KG1 (cell line): ENCODE measurements around the gene GABRD.

Experiments
- DNase-seq: peaks from one replicate; lab custom pipeline; 2025; lab: John Stamatoyannopoulos, UW

GABRD gene

DNA sequence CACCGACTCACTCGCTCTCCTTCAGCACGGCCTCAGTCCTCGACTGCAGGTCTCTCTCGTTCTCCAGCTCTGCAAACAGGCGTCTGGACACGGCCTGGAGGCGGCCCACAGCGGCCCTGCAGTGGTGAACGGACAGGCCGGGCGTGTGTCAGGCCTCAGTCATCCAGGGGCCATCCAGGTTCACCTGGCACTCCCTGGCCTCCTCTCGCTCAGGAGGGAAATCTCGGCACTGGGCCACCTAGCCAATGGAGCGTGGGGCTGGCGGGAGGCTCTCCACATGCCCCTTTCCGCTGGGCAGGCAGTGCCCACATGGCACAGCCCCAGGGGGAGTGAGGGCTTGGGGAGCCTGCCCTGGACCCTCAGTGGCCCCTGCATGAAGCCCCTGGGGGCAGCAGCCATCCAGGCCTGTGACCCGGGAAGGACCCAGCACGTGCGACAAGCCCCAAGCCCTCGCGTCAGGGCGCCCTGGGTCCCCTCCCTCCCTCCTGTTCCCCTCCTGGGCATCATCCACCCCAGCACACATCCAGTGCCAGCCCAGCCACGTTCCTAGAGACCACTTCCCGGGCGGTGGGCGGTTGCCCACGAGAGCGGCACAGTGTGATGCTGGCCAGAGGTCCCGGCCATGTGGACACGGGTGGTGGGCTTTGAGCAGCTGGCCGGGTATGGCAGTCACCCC lies 33.6 kb upstream of the GABRD start:
- DNase-seq: no peak

- DNase-seq: no peak
Observed at GRCh38 chr1:1986451-1987141, 32.5 kb upstream of the GABRD start.

DNA sequence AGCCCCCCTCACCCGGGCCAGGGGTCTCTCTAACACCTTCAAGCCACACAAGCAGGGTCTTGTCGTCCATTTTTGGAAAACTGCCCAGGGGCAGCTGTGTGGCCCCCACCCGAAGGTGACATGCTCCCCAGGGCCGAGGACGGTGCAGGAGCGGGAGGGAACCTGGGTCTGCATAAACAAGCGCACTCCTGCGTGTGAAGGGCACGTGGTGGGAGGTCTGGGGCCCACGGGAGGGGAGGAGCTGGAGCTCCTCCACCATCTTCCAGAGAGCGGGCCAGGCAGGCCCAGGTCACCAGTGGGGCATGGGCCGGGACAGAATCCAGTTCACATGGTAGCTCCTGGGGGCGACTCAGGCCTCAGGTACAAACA lies 32.0 kb upstream of the GABRD start:
- DNase-seq: no peak

- DNase-seq: no peak
Observed at GRCh38 chr1:1988061-1988945, 30.8 kb upstream of the GABRD start.

DNA sequence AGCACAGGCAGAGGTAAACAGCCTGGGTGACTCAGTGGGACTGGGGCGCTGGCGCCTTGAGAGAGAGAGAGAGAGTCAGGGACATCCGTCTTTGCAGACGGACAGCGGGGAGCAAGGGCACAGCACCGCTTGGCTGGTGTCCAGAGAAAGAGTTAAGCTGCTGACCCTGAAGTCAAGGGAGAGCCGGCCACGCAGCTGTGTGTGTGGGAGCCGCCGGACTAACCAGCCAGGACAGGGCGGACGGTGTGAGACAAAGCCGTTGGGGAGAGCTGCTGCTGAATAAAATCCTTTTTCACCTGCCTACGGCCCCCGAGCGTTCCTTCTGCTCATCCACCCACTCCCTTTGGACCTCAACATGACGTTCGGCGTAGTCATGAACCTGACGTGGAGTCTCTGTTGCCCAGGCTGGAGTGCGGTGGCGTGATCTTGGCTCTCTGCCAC lies 30.0 kb upstream of the GABRD start:
- DNase-seq: no peak

GRCh38 chr1:1989789-1990188 lies 29.4 kb upstream of the GABRD start:
- no peak for DNase-seq

GRCh38 chr1:1990222-1990621 lies 28.9 kb upstream of the GABRD start:
- no peak for DNase-seq

DNA sequence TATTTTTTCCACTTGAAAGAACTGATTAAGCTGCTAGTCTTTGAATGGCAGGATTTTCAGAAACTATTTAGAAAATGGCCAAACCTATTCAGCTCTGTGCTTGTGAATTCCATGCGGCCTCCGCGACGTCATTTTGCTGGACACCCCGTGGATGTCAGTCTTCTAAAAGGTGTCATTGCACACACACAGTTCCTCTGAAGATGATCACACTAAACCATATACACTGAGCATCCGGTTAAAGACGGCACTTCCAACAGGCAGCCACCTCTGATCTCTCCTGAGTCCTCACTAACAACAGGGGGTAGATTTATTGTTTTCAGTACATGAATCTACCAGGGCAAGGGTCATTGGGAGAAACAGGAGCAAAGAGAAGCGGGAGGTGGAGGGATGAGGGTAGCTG lies 24.6 kb upstream of the GABRD start:
- no peak for DNase-seq

- DNase-seq: peak; percentile 13
Observed at GRCh38 chr1:1996207-1996651, 22.9 kb upstream of the GABRD start.

DNA sequence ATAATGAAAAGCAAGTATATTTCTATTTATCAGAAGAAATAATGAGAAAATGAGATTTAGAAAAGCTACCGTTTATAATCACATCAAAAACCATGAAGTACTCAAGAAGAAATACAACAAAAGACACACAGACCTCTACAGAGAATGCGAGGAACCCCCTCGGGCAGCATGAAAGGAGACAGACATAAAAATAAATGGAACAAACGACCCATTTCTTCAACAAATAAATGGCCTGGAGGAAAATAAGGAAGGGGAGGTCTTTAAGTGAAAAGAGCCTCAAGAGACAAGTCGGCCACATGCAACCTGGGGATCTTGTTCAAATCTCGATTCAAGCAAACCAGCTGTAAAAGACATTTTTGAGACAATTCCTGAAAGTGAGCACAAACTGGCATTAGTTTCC lies 21.6 kb upstream of the GABRD start:
- DNase-seq: no peak

GRCh38 chr1:2000432-2000831 lies 18.7 kb upstream of the GABRD start:
- DNase-seq: no peak

DNA sequence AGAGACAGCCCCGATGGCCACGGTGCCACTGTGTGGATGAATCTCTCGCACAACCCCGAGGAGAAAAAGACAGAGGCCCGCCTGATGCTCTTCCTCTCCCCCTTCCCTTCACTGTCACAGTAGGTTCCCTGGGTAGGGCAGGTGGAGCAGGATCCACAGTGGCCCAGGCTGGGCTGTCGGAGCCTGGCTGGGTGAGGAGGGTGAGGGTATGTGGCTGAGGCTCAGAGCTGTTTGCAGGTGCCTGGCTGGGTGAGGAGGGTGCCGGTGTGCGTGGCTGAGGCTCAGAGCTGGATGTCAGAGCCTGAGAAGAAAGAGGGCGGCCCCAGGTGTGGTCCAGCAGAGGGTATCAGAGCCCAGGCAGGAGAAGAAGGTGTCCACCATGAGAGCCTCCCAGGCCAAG lies 18.3 kb upstream of the GABRD start:
- no peak for DNase-seq

- no peak for DNase-seq
Observed at GRCh38 chr1:2001773-2002411, 17.3 kb upstream of the GABRD start.

DNA sequence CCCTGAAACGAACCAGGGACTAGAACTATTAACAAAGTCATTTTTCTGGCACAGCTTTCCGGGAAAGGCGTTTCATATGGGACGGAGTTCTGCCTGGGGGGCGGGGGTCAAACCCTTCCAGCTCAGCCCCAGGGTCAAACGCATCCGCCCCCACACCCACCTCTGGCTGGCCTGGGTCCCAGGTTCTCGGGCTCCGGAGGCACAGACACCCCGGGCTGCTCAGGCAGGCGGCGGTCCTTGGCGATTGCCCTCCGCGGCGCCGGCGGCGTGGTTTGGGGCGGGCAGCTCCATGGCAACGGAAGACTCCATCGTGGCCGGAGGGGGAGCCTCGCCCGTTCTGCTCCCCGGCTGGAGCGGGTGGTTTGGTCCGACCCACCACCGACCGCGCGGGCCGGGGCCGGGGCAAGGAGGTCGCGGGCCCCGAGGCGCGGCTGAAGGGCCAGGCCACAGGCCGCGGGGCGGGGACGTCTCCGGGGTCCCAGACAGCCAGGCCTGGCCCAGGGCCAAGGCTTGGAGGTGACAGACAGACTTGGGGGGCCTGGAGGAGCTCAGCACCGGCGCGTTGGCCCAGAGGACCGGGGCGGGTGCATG lies 15.5 kb upstream of the GABRD start, which contains the start of gene CFAP74:
Gene CFAP74, minus strand, starts transcription at position 246 of the 591 bp plus-strand sequence. CDS start 12,830 bp downstream, outside the sequence.
- DNase-seq: no peak

- DNase-seq: no peak
Observed at GRCh38 chr1:2004856-2005255, 14.3 kb upstream of the GABRD start.

- no peak for DNase-seq
Observed at GRCh38 chr1:2009101-2010053, 9.8 kb upstream of the GABRD start.

DNA sequence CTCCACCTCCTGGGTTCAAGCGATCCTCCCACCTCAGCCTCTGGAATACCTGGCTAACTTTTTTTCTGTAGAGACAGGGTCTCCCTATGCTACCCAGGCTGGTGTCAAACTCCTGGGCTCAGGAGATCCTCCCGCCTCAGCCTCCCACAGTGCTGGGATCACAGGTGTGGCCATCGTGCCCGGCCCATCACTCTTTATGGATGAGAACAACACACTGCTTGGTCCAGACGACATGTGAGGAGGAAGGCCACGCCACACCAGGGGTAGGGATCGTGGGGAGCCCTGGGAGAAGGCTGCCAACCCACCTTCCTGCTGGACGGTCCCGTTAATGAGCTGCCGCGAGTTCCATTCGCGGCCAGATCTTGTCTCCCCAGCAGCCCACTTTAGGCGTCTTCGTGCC lies 5.0 kb upstream of the GABRD start:
- no peak for DNase-seq

DNA sequence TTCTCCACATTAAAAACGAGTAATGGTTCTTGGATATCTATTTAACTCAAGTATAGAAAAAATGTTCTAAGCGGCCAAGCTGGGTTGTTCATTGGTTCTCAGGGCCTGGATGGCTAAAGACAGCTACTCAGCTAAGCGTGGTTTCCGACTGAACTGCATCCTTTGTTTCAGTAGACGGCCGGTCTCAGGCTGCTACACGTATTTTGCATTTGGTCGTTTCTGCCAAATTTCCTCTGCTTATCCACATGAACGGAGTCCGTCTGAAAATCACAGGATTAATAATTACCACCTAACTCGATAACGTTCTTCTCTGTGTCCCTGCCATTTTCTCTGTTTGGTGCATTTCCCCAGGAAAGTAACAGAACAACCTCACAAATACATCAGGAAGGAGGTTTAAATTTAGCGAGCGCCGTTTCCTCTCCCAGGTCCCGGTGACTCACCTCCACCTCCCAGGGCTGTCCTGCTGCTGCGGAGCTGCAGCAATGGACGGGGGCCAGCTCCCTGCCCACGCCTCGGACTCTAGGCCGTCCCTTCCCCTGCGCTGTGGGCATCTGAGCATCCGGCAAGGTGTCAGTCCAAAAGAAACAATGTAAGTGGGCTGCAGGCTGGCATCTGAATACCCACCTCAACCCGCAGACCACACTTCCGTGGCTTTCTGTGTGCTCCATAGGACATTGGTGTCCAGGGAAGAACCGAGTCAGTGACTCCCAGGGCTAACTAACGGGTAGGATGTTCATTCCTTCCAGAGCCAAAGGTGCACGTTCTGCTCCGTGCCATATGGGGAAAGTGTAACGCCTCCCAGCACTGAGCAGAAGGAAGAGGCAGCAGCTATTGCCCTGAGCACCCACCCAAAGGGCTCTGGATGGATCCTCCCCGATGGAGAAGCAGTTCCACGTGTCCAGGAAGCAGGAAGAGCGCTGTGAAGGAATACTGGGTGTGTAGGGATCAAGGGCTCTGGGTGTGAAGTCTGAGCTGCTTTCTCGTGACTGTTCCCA lies 4.1 kb upstream of the GABRD start:
- DNase-seq: no peak

DNA sequence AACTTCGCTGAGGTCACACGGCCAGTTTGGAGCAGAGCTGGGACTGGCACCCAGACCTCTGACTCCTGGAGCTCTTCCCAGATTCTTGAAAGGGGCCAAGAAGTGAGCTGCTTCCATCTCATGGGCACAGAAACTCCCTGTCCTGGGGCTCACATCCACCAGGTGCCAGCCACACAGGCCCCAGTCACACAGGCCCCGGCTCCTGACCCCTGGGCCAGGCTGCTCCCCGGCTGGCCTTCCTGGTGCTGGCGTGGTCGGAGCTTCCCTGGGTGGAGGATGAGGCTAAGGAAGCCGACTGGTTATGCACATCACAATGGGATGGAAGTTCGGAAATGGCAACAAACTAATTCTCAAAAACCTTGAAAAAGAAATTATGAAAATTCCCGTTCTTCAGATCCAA lies 3.0 kb upstream of the GABRD start:
- DNase-seq: no peak
